Caki2 (cell line): ENCODE results near the gene SDSL. TPM values are rescaled to one million over a fixed set of nuclear protein-coding genes. Genes with fewer than 3 reads are reported as not detected.

Experiments
- DNase-seq: peaks from one replicate; pipeline ENCODE4 v3.0.0-alpha.2; 2015; ENCODE audit warnings: low read depth
- in situ Hi-C: cut with HindIII; loops from 2 replicates; pipeline ENCODE4 v1.10.0; 2016; ENCODE audit warnings: low sequenced_read_pairs, low pct_unique_long_range_greater_than_20kb, mixed read lengths
- total RNA-seq: library from RNA; depleted of rRNA; stranded (reverse); fragments of >200 nt; shearing (Covaris generic); gene quantifications from 2 replicates; pipeline ENCODE4 v1.2.3, GENCODE V29; 2014; ENCODE audit warnings: low replicate concordance

The SDSL gene
- total RNA-seq, 1 experiment from 2014 or later: 32.2 TPM

- no peak for DNase-seq
- in situ Hi-C loops: no loop called here
Measured at GRCh38 chr12:113472191-113473121, 50.3 kb downstream of the SDSL start.

GRCh38 chr12:113473400-113473799, 51.2 kb downstream of the SDSL start:
- in situ Hi-C loops: no loop called here

DNA sequence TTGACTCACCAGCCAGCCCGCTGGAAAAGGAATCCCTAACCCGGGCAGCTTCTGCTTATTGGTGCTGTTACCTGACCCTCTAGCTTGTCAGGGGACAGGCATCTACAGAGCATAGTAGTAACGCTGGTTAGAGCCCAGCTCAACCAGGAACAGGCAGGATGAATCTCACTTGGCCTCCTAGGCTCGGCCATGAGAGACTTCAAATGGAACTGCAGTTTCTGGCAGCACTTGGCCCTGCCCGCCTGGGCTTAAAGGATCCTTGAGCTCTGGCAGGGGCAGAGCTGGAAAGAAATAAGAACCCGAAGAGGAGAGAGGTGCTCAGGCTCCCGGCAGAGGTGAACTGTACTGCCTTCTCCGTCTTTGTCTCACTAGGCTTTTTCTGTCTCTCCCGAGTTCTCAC, 51.8 kb downstream of the SDSL start:
- DNase-seq: no peak
- in situ Hi-C loops: no loop called here

More at GRCh38 chr12:113473400-113473799, 51.2 kb downstream of the SDSL start:
- no peak for DNase-seq

DNA sequence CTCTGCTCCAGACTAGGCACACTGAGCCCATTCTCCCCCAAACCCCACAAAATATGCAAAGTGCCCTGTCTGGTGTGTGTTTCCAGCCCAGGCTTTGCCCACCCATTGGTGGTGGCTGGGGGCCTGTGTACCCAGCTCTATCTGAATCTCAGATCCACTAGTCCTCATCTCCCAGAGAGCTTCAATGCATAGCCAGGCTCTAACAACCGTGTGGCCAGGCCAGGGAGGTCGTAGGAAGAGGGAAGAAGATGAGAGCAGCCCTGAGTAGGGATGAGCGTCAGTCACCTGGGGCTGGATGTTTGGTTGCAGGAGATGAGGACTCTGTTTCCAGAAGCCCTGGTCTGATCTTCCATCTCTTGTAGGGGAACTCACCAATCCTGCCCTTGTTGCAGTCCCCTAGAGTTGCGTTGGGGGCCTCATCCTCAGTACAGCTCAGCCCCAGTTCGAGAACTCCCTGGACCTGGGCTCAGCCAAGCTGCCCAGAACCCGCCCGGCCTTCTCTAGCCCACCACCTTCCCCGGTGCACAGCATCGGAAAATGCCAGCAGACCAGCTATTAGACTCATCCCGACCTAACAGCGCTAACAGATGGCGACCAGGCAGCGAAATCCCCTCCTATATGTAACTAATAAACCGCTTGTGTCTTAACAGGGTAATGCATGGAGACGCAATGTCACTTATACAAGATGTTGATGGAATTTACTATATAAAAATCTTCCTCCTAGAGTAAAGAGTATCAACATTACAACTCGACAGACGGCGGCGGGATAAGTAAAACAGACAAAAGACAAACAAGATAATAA, 52.7 kb downstream of the SDSL start:
- in situ Hi-C loops: no loop called here
- no peak for DNase-seq

DNA sequence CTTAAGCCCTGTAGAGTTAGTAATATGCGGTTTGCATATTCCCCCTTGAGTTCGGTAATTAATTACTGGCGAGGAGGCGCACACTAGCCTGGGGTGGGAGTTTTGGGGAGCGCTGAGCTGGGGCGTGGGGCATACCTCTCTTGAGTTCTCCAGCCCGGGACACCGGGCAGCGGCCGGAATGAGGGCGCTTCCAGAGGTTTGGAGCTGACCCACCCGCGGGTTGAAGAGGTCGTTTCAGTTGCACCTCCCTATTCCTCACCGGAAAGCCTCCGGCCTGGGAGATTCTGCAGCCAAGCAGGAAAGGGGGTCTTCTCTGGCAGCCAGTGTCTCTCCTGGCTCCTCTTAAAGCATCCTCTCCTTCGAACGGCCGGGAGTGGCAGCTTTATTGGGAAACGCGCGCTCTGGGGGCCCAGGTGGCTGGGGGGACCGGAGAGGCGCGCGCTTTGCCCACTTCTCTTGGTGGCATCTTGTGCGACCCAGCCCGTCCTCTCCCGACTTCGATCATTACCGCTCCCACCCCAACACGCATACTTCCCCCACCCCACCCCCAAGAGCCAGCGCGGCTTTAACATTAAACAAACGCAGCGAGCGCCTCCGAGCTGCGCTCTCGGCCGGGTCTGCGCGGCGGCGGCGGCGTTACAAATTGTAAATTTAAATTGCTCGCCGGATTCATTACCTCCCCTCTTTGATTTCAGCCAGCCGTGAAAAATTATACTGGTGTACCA, 53.4 kb downstream of the SDSL start:
- in situ Hi-C loops: no loop called here
- no peak for DNase-seq

DNA sequence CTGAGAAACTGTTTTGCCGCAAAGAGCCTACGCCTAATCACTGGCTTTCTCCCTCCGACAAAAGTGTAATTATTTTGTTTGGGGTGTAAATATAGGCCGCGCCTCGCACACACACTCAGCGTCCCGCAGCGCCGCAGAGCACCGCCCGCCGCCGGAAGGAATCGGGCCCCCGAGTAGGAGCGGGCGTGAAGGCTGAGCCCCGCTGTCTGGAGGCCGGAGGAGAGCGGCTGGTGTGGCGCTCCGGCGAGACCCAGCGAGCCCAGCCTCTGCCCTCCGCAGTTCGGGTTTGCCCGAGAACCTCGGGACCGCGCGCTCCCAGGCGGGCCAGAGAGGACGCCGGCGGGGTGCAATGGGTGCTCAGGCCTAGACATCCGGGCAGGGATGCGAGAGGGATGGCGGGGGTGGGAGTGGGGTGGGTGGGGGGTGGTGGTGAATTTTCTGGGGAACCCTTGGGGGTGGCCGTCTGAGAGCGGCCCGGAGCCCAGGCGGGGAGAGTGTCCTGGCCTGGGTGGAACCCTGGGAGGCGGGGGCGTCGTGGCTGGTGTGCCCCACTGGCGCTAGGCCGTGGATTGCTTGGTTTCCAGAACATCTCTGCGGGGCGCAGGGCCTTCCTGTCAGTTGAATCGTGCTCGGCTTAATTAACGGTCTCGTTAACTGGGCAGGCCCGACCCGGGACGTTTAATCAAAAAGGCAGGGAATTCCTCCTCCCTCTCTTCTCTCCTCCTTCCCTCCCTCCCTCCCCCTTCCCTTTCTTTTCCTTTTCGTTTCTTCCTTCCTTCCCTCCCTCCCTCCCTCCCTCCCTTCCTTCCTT, 54.2 kb downstream of the SDSL start:
- in situ Hi-C loops: no loop called here
- no peak for DNase-seq

DNA sequence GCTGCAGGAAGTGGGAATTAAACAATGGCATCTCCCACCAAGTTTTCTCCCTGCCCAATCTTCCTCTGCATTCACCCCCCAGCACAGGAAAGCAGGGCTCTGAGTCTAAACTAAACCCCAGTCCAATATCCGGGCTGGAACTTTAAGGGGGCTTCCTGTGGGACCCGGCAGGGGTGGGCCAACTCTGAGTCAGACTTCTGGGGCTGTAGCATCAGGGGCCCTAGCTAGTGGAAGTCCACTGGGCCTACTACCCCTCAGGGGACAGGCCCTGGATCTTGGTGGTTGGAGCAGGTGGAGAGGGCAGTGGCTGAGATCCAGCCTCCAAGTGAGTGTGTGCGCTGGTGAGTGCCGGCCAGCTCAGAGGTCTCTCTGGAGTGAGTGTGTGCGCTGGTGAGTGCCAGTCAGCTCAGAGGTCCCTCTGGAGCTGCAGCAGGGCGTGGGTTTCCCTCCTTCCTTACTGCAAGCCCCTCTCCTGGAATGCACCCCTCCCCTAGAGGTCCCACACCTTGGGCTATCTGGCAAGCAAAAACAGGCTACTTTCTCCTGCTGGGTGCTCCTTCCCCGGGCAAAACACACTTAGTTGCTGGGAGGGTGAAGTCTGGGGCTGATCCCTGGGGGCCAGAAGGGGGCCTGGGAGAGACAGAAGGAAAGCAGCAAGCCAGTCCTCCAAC, 55.1 kb downstream of the SDSL start:
- in situ Hi-C loops: no loop called here
- DNase-seq: no peak

DNA sequence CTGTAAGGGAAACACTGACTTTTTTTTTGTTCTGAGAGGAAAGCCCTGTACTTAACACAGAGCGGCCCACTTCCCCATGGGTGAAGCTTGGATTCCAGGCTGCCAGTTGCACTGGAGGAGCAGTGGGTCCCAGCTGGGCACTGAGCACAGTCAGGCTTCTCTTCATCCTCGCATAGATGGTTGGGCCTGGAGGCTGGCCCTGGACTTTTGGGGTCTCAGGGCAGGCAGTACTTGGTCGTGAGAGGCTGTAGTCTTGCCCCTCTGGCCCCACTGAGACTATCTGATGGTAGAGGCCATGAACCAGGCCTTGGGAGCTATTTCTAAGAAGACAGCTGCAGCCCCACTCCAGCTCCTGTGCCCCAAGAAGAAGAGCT, 55.6 kb downstream of the SDSL start:
- in situ Hi-C loops: no loop called here
- DNase-seq: no peak

DNA sequence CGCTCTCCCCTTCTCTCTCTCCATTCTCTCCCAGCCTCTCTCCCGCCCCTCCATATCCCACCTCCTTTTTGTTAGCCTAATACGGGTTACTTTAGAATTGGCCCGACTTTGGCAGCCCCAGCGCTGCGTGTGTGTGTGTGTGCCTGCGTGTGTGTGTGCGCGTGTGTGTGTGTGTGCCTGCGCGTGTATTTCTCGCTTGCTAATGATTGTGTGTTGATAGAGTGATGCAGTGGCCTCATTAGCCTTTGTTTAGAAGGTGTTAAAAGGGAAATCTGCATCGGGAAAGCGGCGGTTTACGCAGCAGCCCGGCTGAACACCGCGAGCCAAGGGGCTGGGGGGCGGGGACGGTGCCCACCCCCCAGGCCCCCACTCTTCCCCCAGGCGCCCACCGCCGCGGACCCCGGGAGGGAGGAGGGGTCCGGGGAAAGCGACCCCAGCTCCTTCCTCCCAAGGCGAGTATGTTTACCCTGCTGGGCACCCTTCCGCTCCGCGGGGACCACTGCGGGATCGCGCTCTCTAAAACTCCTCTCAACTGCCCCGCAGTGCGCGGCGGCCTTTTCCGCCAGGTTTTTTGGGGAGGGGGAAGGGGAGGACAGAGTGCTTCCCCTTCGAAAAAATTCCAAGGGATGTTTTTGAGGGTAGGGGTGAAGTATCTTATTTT, 56.3 kb downstream of the SDSL start:
- in situ Hi-C loops: no loop called here
- no peak for DNase-seq

DNA sequence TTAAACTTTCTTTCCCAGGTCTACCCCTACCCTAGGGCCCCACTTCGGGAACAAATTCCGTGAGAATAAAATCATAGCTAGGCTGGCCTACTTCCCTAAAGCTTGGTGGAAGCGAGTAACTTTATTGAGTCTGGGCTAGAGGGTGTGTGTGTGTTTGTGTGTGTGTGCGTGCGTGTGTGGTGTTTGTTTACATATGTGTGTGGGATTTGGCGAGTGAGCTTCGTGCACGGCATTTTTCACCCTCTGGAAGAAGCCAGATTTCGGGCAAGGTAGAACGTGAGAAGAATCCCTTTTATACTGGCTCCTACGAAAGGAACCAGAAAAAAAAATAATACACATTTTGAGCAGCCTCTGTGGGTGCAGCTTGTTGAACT, 57.0 kb downstream of the SDSL start:
- in situ Hi-C loops: no loop called here
- DNase-seq: no peak

DNA sequence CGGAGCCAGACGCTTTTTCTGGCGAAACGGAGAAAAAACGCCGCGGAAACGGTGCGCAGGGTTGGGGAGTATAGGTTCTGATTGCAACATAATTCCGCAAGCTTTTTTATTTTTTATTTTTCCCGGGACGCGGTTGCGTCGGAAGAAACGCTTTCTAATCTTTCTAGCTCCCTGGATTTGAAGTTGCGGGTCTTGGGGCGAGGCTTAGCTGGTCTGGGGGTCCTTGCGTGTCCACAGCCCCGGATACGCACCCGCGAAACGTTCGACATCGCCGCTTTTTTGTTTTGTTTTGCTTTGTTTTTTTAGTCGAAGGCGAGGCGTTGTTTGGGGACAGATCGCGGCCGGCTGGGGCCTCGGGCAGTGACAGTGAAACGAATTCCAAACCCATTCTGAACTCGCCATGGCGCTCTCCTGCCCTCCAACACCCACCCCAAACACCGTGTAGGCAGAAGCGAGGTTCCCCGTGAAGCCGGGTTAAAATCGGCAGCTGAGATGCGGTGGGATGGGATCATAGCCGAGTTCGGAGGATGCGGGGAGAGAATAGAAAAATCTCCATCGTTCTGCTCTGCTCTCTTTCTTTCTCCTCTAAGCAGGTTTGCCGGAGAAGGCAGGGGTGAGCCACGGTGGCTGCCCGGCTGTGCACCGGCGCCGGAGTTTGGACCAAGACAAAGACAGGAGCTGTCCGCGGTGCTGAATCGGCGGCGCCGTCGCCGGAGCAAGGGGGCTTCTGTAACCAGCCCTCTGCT, 57.6 kb downstream of the SDSL start:
- DNase-seq: peak; percentile 19

GRCh38 chr12:113480336-113480971, 58.3 kb downstream of the SDSL start:
- in situ Hi-C loops: no loop called here
- DNase-seq: no peak

More for the DNA sequence above, 57.6 kb downstream of the SDSL start:
- in situ Hi-C loops: no loop called here

DNA sequence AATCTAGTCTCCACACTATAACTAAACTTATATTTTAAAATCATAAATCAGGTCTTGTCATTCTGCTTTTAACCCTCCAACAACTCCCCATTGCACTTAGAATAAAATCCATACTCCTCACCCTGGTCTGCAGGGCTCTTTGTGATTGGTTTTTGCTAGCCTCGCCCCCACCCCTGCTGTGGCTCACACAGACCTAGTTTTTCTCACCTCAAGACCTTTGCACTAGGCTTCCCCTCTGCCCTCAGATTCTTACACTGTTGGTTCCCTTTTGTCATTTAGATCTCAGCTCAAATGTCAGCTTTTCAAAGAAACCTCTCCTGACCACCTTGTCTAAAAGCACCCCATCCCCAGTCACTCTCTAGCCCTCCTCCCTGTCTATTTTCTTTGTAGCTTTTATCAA, 60.2 kb downstream of the SDSL start:
- in situ Hi-C loops: no loop called here
- DNase-seq: no peak

DNA sequence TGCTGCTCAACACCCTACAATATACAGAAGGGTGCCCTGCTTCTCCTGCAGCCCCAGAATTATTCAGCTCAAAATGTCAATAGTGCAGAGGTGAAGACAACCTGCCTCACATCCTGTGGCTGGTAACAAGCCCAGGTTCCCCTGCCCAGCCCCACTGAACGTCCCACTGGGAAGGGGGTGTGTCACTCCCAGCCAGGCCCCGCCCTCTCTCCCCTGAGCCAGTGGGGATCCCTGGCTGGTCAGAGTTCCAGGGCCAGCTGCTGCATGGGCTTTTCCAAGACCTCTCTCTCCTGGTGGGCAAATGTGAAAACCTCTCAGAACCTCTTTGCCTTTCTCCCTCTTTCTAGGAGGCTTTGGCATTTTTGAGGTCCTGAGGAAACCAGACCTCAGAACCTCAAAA, 63.1 kb downstream of the SDSL start:
- in situ Hi-C loops: no loop called here
- no peak for DNase-seq

DNA sequence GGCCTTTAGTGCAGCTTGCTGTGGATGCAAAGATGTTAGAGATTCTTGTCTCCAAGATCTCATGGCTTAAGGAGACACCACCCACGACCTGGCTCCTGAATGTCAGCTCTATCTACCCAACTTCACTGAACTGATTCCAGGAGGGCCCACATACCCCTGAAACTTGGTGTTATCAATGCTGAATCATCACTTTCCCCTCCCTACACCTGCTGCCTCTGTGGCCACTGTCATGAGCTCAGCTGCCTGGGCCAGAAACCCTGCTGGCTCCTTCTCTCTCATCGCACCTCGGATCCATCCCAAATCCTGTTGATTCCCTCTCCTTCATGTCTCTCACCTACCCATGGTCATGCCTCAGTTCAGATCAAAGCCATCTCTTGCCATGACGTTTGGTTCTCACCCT, 64.5 kb downstream of the SDSL start:
- in situ Hi-C loops: no loop called here
- DNase-seq: no peak
